ENCODE results near the gene GNG7. TPM values are rescaled to one million over a fixed set of nuclear protein-coding genes. Genes with fewer than 3 reads are reported as not detected.
"Not testable (repeated sequence)": the region's sequence is repeated elsewhere in the genome, so short reads cannot be mapped to it uniquely, and the experiment has no call there.

GNG7 gene
- total RNA-seq, 1 experiment from 2014 or later, result 3.2 TPM

- in situ Hi-C loops (cut with HindIII; ENCODE audit: low pct_unique_long_range_greater_than_20kb, low sequenced_read_pairs), result no loop called here
- no peak for DNase-seq (ENCODE audit: low read depth, low spot score)
Measured at GRCh38 chr19:2663920-2664571, 38.4 kb downstream of the GNG7 start.

GRCh38 chr19:2661615-2662014, 40.9 kb downstream of the GNG7 start:
- in situ Hi-C loops (cut with HindIII; ENCODE audit: low pct_unique_long_range_greater_than_20kb, low sequenced_read_pairs), result no loop called here
- peak; percentile 32 for DNase-seq (ENCODE audit: low read depth, low spot score)

GRCh38 chr19:2659856-2660432, 42.5 kb downstream of the GNG7 start:
- in situ Hi-C loops (cut with HindIII; ENCODE audit: low pct_unique_long_range_greater_than_20kb, low sequenced_read_pairs), result no loop called here
- DNase-seq (ENCODE audit: low read depth, low spot score), result no peak

GRCh38 chr19:2656533-2656932, 46.0 kb downstream of the GNG7 start:
- no peak for DNase-seq (ENCODE audit: low read depth, low spot score)
- in situ Hi-C loops (cut with HindIII; ENCODE audit: low pct_unique_long_range_greater_than_20kb, low sequenced_read_pairs), result no loop called here

GRCh38 chr19:2653710-2654707, 48.5 kb downstream of the GNG7 start:
- in situ Hi-C loops (cut with HindIII; ENCODE audit: low pct_unique_long_range_greater_than_20kb, low sequenced_read_pairs), result no loop called here
- no peak for DNase-seq (ENCODE audit: low read depth, low spot score)

GRCh38 chr19:2653218-2653617, 49.3 kb downstream of the GNG7 start:
- DNase-seq (ENCODE audit: low read depth, low spot score), result no peak
- in situ Hi-C loops (cut with HindIII; ENCODE audit: low pct_unique_long_range_greater_than_20kb, low sequenced_read_pairs), result no loop called here

GRCh38 chr19:2652504-2653099, 49.9 kb downstream of the GNG7 start:
- in situ Hi-C loops (cut with HindIII; ENCODE audit: low pct_unique_long_range_greater_than_20kb, low sequenced_read_pairs), result no loop called here

GRCh38 chr19:2651002-2651733, 51.3 kb downstream of the GNG7 start:
- DNase-seq (ENCODE audit: low read depth, low spot score); in situ Hi-C loops (cut with HindIII; ENCODE audit: low pct_unique_long_range_greater_than_20kb, low sequenced_read_pairs): not testable (repeated sequence)

More at GRCh38 chr19:2652504-2653099, 49.9 kb downstream of the GNG7 start:
- no peak for DNase-seq (ENCODE audit: low read depth, low spot score)

- DNase-seq (ENCODE audit: low read depth, low spot score), result no peak
- in situ Hi-C loops (cut with HindIII; ENCODE audit: low pct_unique_long_range_greater_than_20kb, low sequenced_read_pairs), result no loop called here
Measured at GRCh38 chr19:2650515-2650914, 52.0 kb downstream of the GNG7 start.

- in situ Hi-C loops (cut with HindIII; ENCODE audit: low pct_unique_long_range_greater_than_20kb, low sequenced_read_pairs), result no loop called here
Measured at GRCh38 chr19:2648528-2648937, 54.0 kb downstream of the GNG7 start.

GRCh38 chr19:2648099-2648498, 54.4 kb downstream of the GNG7 start:
- in situ Hi-C loops (cut with HindIII; ENCODE audit: low pct_unique_long_range_greater_than_20kb, low sequenced_read_pairs), result no loop called here
- DNase-seq (ENCODE audit: low read depth, low spot score), result no peak

More at GRCh38 chr19:2648528-2648937, 54.0 kb downstream of the GNG7 start:
- DNase-seq (ENCODE audit: low read depth, low spot score), result peak; percentile 83

- no peak for DNase-seq (ENCODE audit: low read depth, low spot score)
- in situ Hi-C loops (cut with HindIII; ENCODE audit: low pct_unique_long_range_greater_than_20kb, low sequenced_read_pairs), result no loop called here
Measured at GRCh38 chr19:2646866-2647535, 55.5 kb downstream of the GNG7 start.

GRCh38 chr19:2645826-2646225, 56.7 kb downstream of the GNG7 start:
- no peak for DNase-seq (ENCODE audit: low read depth, low spot score)
- in situ Hi-C loops (cut with HindIII; ENCODE audit: low pct_unique_long_range_greater_than_20kb, low sequenced_read_pairs), result no loop called here

- in situ Hi-C loops (cut with HindIII; ENCODE audit: low pct_unique_long_range_greater_than_20kb, low sequenced_read_pairs); DNase-seq (ENCODE audit: low read depth, low spot score): not testable (repeated sequence)
Measured at GRCh38 chr19:2643123-2643737, 59.3 kb downstream of the GNG7 start.

- in situ Hi-C loops (cut with HindIII; ENCODE audit: low pct_unique_long_range_greater_than_20kb, low sequenced_read_pairs), result no loop called here
- DNase-seq (ENCODE audit: low read depth, low spot score), result no peak
Measured at GRCh38 chr19:2641332-2641698, 61.2 kb downstream of the GNG7 start.

- no peak for DNase-seq (ENCODE audit: low read depth, low spot score)
- in situ Hi-C loops (cut with HindIII; ENCODE audit: low pct_unique_long_range_greater_than_20kb, low sequenced_read_pairs), result no loop called here
Measured at GRCh38 chr19:2640563-2641331, 61.7 kb downstream of the GNG7 start.

Measured in SK-MEL-5 (cell line).